C1 segment of cervical spinal cord (tissue), 14 donors: ENCODE data around the gene WWOX.

Source experiments
- DNase-seq, 14 donors: peaks; one replicate each; lab custom pipeline; 2025; lab: John Stamatoyannopoulos, UW

Gene WWOX

DNA sequence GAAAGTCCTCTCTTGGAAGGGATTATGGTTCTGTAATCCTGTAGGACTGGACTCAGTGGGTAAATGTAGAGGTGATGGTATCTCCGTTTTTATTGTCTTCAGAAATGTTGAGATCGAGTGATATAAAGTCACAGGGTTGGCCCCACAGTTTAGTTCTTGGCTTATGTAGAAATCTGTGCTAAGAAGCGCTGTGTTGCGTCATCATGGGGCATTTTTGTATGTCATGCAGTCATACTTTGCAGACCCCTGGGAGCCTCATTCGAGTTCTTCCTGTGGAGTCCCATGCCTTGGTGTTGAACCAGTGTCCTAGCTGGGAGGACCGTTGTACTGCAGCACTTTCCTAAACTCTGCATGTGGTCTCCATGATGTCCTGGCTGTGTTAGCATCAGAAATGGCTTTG, 881.4 kb downstream of the WWOX start:
- no peak for DNase-seq

DNA sequence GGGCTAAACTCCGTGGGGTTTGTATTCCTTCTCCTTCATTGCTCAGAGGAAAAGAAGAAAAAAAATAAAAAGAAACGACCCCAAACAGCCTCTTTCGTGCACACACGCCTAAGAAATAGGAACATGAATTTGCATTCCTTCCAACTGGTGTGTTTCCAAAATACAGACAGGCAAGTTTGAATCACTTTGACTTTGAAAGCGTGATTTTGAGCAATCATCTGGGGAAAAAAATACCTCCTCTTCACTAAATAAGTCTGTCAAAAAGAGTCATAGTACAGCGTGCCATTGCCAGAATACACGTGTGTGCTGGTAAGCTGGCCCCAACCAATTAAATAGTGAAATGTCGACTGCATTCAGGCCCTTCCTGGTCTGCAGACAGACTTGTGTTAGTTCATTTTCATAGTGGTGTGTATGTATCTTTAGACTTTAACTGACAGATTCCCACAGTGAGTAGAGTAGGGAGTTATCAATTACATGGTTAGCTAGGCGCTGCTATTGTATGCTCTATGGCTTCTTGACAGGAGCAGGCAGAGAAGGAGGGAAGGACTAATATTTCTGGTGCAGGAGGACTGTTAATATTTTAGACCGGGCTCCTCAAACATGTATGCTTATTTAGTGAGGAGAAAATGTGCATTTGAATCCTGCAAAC, 882.8 kb downstream of the WWOX start:
- no peak for DNase-seq

DNA sequence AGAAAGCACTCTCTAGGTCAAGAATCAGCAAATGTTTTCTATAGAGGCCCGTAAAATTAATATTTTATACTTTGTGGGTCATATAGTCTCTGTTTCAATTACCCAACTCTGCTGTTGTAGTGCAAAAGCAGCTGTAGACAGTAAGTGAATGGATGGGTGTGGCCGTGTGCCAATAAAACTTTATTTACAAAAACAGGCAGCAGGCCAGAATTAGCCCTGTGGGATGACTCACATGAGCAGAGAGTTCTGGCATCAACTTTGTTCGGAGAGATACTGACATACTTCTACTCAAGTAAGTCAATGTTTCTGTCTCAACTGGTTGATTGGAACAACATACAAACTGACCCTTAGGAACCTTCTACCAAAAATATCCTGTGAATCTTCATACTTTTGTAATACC, 884.9 kb downstream of the WWOX start:
- no peak for DNase-seq

DNA sequence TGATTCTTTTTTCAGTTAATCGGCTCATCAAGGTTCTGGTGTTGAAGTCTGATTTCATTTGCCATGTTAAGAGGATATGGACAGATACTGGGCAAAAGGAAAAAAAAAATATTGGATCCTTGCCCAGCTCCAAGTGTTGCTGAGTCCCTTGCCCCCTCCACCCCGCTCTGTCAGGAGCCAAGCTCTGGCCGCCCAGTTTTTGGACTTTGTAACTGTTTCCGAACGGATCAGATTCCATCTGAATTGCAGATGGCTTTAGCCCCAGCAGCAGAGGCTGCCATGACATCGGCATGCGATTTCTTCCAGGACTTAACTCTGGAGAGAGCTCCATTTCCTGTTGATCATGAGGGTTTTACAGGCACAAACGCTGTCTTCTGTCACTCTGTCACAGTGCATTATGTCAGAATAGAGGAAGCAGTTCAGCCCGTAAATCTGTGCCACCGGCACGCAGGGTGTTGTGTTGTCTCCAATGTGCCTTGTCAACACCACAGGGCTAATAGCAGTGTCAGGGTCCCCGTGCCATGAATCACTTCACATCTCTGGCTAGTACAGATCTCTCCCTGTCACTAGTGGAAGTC, 885.5 kb downstream of the WWOX start:
- peak in 4 of 14 donors; percentile 11 to 82 (median 35) for DNase-seq

DNA sequence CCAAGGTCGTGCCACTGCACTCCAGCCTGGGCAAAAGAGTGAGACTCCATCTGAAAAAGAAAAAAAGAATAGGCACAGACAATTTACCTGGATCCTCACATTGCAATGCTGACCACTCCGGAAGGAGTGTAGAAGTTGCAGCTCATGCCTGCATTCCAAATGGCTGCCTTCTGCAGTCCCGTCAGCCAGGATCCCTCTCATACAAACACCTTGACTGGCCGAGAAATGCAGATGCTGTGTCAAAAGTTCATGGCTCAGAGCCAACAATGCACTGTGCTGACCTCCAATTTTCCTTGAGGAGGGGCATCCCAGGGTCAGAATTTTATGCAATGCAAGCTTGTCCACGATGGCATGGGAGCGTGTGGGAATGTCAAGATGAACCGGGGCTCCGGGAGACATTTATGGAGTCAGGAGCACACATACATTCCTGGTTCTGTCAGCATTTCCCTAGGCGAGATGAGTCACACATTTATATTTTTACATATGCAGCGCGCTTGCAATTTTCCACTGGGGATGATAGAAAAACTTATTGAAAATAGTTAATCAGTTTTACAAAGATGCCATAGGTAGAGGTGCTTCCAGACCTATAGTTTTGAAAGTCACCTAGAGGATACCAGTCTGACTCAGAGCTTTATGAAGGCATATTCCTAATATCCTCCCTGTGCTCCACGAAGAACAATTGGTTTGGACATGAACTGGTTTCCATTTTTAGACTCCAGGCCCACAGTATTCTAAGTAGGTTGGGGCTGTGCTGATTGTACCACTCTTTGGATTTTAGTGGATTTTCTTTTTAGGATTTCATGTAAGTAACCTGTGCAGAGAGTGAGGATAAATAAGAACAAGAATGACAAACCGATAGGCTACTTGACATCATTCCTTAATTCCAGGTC, 886.5 kb downstream of the WWOX start:
- peak in 1 of 14 donors; percentile 9 for DNase-seq

DNA sequence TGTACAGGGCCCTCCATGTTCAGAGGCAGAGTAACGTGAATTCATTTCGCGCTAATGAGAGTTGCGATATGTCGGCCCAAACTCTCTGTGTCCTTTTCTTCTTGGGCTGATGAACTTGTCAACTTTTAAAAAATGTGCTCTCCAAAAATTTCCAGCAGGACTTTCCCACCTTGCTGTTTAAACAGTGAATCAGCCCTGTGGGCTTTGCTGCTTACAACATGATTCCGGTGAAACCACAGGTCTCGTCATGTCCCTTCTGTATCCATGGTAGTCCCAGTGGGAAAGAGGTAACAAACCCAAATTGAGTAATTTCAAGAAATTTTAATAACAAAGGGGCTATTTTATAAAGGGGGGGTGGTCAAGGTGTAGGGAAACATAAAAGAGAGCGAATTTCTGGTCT, 888.2 kb downstream of the WWOX start:
- DNase-seq = no peak

DNA sequence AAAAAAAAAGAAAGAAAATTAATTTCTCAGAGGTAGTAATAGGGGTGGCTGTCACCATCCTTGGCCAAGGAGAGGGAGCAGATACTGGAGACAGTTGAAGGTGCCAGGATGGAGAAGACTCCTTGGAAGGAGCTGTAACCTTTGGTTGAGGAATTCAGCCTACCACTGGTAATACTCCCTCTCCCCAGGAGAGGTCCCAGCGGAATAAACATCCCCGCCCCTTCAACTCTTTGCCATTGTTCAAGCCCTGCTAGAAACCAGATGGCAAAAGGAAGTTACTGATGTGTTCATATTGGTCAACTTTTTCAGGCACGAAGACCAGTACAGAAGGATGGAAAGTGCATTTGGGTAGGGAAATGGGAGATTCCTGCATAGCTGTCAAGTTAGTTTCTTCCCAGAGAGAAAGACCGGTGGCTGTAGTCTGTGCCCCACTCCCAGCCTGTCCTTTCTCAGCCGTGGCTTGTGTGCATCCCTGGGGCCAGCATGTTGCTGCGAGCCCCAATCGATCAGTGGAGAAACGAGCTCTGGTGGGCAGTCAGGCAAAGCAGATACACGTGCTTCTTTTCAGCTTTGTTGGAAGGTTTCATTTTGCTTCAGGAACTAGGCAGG, 889.0 kb downstream of the WWOX start:
- no peak for DNase-seq

DNA sequence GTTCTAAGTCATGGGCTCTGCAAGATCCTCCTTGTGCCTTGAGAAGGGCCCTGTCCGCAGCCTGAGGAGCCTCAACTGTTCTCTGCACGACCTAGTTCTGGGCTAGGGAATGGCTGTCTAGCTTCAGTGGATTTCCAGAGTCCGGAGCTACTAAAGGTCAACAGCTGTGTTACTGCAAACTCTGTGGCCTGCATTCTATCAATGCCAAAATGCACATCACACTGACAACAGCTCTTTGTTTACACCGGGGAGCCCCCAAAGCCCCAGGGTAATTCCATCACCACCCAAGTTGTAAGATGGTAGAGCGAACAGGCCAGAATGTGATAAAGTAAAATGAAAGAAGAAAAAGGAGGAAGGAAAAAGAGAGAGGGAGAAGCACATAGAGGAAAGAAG, 890.9 kb downstream of the WWOX start:
- peak in 1 of 14 donors; percentile 11 for DNase-seq

DNA sequence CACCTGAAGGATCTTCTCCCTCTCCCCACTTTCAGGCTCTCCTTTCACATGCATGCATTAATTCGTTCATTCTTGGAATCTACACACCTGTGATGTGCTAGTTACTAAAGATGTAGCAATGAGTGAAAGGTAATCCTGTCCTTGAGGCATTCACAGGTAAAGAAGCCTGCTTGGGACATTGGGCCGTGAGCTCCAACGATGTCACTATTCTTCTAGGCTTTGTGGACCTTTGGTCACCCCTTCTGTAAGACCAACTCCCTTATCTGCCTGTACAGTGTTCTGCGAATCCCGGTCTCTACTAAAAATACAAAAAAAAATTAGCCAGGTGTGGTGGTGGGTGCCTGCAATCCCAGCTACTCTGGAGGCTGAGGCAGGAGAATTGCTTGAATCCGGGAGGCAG, 892.5 kb downstream of the WWOX start:
- DNase-seq = no peak

DNA sequence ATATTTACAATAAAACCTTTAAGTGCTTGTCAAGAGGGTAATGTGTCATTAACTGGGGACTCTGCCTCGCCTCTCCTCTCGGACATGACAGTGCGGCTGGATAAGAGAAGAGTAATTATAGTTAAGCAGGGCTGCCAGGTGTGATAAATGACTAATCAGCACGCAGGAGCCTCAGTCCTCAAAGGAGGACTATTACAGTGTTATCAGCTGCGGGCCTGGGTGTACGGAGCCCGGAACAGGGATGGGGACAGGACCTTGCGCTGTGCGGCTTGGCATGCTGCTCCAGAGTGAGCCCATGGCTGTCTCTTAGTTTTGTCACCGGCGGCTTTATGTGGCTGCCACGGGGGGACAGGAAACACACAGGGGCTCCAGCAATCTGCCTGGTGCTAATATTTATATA, 893.9 kb downstream of the WWOX start:
- DNase-seq = no peak

DNA sequence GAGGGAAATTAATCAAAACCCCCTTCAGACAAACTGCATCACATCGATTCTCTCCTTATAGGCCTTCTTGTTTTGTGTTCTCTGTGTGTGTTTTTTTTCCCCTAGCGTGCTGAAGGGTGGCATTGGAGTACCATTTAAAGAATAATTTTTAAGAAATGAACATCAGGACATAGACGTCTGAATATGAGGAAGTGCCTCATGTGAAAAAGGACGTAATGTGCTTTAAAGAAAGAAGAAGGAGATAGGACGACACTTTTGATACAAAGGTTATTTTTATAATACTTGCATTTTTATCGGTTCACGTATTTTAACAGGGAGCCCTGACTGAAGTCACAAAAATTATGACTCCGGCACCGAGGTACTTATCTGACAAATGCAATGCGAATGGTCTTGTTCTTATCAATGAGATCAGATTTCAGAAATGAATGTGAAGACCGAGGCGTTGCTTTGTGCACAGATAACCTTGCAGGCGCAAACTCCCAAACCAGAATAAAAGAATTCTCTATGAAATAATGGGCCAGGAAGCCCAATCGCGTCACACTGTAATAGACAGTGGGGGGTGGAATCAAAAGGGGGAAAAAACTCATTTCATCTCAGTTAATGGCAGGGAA, 894.8 kb downstream of the WWOX start:
- DNase-seq = no peak

DNA sequence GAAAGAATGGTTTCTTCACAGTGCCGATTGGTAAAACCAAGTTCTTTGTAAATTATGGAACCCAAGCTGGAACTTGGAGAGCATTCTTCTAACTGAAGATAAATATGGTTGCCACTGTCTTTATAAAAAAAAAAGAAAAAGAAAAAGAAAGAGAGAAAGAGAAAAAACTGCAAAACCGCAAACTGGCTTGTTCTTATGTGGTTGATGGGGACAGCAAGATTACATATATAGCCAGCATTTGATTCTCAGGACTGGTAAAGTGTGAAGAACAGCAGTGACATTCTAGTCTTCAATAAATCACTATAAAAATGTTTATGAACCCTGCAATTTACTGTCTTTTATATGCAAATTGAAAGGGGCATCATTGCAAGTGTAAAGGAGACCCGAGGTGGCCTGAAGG, 896.0 kb downstream of the WWOX start:
- no peak for DNase-seq

DNA sequence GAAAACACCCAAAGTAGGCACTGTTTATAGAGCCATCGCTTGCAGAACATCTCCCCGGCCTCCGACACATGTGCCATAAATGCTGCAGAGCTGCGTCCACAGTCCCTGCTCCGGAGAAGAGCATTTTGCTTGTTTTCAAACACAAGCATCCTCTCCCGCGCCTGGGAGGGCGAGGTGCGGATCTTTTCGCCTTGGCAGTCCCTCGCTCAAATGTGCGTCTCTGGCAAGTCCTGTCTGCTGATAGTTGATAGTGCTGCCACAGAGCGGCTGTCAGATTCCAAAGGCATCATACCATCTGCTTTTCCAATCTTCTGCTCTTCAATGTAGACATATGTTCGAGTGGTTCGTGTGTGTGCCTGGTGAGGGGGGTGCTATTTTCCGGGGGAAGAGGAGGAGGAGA, 897.3 kb downstream of the WWOX start:
- peak in 2 of 14 donors; percentile 14 to 96 for DNase-seq

DNA sequence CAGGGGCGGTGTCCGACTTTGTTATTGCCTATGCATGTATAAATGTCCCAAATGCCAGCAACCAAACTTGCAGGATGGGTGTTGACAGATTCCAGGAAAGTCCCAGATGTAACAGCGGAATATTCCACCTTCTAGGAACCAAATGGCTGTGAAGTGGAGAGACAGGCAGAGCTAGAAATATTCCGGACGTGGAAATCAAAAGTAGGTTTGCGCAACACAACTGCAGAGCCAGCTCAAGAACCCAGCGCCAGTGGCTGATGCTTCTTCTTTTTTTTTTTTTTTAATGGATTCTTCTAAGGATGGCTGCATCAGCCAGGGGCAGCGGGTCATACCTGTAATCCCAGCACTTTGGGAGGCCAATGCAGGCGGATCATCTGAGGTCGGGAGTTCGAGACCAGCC, 899.4 kb downstream of the WWOX start:
- DNase-seq = no peak

DNA sequence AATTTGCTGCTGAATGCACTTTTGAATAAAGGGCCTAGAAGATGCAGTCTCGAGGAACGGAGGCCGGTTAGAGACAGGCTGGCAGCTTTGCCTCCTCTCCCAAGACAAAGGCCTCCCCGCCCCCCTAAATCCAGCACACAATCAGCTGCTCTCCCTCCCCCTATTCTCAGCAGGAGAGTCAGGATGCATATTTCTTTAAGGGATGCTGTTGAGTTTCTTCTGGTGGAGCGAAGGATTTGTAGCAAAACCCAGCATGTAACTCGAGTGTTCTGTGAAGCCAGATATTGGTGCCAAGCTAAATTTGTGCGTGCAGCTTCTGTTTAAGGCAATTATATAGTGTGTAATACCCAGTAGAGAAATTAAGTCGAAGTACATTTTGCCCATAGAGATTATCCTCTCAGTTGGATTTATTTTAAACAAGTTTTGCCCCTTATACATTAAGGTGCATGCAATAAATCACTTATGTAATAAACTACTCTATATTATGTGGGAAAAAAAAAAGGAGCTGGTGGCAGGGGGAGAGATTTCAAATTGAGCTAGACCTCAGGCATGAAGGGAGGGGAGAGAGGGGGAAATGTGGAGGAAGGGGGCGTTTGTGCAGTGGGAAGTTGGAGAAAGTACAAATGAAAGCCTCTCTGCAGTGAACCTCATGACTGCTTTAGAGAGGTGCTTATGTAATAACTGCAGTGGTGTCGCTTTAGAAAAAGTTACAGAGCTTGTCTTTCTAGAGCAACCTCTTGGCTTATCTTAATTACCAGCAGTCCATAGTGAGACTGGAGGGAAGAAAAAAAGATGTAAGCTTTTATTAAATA, 901.9 kb downstream of the WWOX start:
- peak in 4 of 14 donors; percentile 2 to 47 (median 6) for DNase-seq

DNA sequence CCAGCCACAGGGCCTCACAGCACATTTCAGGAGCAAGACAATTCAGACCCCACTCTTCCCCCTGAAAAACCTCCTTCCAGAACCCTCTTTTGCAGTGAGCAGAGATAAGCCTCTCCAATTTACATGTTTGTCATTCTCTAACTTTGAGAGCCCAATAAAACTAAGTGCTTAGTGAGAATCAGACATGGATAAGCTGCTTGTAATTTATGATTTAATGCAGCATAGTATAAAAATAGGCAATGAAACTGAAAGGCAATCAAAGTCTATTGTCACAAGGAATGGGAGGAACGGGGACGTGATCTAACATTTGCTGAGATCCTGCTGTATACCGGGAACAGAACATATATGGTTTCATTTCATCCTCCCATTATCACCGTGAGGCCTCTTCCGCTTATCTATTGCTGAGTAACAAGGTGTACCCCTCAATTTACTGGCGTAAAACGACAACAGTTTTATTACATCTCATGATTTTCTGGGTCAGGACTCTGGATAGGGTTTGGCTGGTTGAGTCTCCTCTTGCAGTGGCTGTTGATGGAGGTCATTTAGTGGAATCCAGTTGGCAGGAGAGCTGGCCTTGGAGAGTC, 903.7 kb downstream of the WWOX start:
- no peak for DNase-seq

DNA sequence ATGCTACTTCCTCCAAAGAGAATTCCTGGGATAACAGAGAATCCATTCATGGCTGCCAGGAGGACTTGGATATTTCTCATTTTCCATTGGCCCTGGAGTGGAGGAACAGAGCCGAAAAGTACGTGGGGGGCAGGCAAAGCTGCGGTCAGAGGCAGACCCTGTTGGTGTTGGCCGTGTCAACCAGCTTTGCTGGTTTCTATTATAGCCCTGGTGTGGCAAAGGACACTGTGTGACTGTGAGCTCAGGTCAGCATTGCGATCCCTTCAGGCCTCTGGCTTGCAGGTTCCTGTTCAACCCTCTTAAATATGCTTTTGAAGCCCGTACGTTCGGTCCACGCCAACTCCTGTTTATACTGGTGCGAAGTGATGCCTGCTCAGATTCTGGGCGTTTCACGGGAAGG, 904.9 kb downstream of the WWOX start:
- DNase-seq = peak in 3 of 14 donors; percentile 0 to 26 (median 6)

DNA sequence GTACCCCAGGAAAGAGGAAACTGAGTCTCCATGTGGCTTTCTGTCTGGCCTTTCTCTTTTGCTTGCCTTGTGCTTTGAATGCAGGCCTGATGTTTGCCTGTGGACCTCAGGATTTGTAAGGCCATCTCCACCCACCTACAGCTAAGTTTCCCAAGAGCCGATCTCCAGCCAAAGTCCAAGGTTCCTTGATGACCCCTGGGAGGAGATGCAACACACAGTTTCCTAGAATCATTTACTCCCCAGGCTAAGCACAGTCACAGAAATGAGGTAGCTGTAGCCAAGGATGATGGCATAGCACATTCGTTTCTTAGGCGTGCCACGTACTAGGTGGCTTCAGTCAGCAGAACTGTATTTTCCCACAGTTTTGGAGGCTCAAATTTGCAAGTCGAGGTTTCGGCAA, 905.6 kb downstream of the WWOX start:
- DNase-seq = no peak

DNA sequence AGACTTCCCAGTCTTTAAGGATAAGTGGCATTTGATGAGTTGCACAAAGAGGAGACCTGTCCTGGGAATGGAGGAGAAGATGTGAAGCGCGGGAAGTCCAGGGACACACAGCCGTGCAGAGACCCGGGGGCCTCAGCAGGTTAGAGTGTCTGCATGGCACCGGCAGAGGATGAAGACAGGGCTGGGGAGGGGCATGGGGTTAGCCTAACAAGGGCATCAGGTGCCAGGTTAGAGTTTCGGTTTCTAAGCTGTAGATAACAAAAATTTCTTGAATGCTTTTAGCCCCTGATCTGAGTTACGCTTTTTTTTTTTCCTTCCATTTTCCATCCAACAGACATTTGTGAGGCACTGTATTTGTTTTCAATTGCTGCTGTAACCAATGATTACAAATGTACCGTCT, 906.8 kb downstream of the WWOX start:
- no peak for DNase-seq

DNA sequence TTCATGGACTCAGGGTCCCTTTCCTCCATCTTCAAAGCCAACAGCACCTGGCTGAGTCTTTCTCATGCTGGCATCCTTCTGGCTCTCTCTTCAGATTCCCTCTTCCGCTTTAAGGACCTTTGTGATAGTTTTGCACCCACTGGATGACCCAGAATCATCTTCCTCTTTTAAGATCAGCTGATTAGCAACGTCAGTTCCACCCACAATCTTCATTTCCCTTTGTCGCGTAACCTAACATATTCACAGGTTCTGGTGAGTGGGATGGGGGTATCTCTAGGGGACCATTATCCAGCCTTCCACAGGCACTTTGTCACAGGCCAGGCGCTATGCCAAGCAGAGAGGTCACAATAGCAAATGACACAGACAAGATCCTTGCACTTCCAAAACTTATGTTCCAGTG, 907.3 kb downstream of the WWOX start:
- no peak for DNase-seq

DNA sequence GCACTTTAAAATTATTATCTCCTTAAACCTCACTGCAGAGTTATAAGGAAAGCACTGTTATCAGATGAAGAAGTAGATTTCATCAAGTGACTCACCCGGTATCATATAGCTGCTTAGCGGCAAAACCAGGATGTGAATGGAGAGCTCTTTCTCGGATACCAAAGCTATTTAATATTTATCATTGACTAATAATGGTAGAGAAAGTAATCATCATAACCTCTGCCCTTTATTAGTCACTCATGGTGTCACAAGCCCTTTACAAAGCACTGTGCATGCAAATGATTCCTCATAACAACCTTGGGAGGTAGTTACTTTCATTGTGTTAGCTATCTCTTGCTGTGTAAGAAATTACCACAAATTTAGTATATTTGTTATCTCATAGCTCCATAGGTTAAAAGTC, 908.2 kb downstream of the WWOX start:
- no peak for DNase-seq
